Jurkat, Clone E6-1 (cell line): ENCODE results near the gene RNF130.

Experiments used
- DNase-seq: peaks from one replicate; pipeline ENCODE4 v3.0.0-alpha.2; 2011; ENCODE audit warnings: low read depth, low spot score
- H3K4me3 ChIP-seq: 2 replicates; pipeline ENCODE4 v1.5.1; 2011; ENCODE audit warnings: mild to moderate bottlenecking, low read length, control low read depth, moderate library complexity

The RNF130 gene

DNA sequence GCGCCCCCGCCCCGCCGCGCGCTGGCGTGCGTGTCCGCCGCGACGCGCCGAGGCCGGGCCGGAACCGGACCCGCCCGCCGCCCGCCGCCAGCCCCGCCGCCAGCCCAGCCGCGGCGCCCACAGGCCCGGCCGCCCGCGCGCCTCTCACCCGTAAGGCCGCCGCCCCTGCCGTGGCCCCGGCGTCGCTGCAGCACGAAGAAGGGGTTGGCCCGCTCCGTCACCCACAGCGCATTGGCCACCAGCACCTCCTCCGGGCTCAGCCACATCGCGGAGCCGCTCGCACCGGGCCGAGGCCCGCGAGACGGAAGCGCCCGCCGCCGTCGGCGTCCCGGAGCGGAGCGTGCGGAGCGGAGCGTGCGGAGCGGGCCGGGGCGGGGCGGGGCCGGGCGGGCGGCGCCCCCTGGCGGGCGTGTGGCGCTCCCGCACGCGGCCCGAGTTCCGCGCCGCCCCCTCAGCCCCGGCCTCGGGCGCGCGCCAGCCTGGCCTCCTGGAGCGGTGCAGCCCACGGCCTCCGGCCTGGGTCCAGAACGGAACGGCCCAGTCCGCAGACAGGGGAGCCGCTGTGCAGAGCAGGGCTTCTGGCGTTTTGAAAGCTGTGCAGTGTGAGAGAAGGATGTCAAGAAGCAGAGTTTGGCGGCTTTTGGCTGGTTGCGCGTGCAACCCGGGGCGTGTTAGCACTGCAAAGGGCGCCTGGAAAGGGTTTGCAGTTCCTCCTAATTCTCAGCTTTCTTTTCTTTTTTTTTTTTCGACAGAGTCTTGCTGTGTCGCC is 163.8 kb downstream of the RNF130 start, which contains the start of gene TBC1D9B:
TSS of gene TBC1D9B (minus strand) at position 342 of the 769 bp plus-strand sequence. CDS start at position 266, 76 bp downstream.
- DNase-seq = peak; percentile 30
- H3K4me3 ChIP-seq = peak within 1 kb of the TSS; percentile 79

DNA sequence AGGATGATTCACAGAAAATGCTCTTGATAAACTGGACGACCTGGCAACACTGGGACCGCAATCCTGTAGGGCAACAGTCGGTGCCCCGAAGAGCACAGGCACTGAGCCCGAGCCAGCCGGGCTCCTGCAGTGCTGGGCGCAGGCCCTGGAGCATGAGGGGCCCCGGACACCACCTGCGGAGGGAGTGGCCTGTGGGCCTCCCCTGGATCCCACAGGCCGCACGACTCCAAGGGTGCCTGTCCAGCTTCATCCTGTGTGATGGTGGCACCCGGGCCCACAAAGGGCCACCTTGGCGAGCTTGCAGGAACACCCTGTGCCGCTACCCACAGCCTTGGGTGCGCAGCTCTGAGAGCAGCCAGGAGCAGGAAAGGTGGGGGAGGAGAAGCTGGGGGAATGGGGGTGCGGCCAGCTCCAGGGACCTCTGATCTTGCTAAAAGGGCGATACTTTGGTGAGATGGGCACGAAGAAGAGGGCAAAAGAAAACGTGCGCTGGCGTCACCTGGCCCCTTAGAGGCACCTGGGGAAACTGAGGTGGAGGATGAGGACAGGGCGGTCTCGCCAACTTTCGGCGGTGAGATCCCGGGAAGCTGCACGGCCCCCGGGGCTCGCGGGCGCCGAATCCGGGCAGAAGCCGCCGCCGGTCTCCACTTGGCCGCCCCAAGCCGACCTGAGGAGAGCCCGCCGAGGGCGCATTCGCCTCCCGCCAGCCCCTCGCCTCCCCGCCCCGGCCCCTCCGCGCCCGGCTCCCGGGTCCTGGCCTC is 164.6 kb downstream of the RNF130 start:
- DNase-seq = peak; percentile 26

GRCh38 chr5:179906294-179906794 is 165.2 kb downstream of the RNF130 start:
- DNase-seq = peak; percentile 24
- H3K4me3 ChIP-seq = peak overlapping the region; percentile 79

More for the DNA sequence above, 164.6 kb downstream of the RNF130 start:
- H3K4me3 ChIP-seq = peak overlapping the region; percentile 79

DNA sequence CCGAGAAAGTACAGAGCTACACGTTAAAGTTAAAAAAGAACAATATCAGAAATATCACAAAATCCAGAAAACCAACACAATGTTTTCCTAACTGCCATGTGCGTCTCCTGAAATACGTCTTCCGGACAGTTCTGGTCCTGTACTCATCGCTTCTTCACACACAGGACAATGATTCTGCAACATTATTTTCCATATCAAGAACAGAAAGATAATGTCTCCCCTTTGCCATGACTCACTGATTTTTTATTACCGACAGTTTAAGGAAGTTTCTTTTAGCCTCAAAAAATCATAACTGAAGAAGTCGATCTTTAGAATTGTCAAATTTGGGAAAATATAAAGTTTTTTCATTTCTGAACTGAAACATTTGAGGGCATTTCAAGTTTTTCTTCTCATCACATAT is 166.4 kb downstream of the RNF130 start:
- DNase-seq = no peak
- H3K4me3 ChIP-seq = no peak overlapping the region
